ENCODE results near the gene TRIM58. TPM values are rescaled to one million over a fixed set of nuclear protein-coding genes. Genes with fewer than 3 reads are reported as not detected.

TRIM58 gene
- total RNA-seq, 2 donors from 2014 or later = 1.7 to 1.8 TPM

DNA sequence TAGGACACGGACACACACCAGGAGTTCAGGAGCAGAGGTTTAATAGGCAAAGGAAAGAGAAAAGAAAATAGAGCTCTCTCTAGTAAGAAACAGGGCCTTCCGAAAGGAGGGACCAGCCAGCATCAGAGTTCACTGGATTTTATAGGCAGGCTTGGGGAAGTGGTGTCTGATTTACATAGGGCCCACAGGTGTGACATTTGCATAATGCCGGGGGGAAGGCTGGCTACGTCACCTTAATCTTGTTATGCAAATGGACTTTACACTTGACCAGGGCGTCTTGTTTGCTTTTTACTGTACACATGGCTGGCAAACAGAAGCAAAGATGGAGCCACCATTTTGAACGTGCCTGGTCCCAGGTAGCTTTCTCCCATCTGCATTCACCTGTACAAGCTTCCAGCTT, 33.0 kb upstream of the TRIM58 start, which contains the start of gene OR14A16:
Gene OR14A16, minus strand, starts transcription at position 97 of the 400 bp plus-strand sequence. CDS start 8,390 bp downstream, outside the sequence.
- TF ChIP-seq CTCF (conservative IDR thresholded peaks at IDR 0.05) = no peak
- Histone ChIP-seq H3K4me3 (ENCODE audit: low read length) (no peak within 1 kb of the TSS), H3K27ac (ENCODE audit: low read depth, low read length) (no peak within 1 kb of the TSS), H3K4me1 (ENCODE audit: control insufficient read depth, insufficient read depth, low read length) (no peaks in the 10 kb centered on the region), H3K27me3 (ENCODE audit: control insufficient read depth, insufficient read depth, low read length, poor library complexity, severe bottlenecking) (no peaks in the 10 kb centered on the region), H3K9me3 (ENCODE audit: control insufficient read depth, low read length) (peaks cover 59% of the 10 kb centered on the region), H3K36me3 (ENCODE audit: control insufficient read depth, insufficient read depth, low read length) (no peaks in the 10 kb centered on the region), H3K9ac (ENCODE audit: extremely low read depth, low read length, poor library complexity, severe bottlenecking) (no peak within 1 kb of the TSS)
- H3K27me3 Mint-ChIP-seq (ENCODE audit: insufficient read depth) = peaks cover 1% of the 10 kb centered on the region
- no peak within 1 kb of the TSS for H3K4me3 Mint-ChIP-seq
- H3K4me1 Mint-ChIP-seq = peaks cover 8% of the 10 kb centered on the region
- 69 to 70% methylated on average over 5 to 6 of the region's 6 CpGs for WGBS, 2 experiments (ENCODE audit: insufficient coverage in 1 of 2, insufficient read length in 1 of 2)
- peaks cover 3% of the 10 kb centered on the region for H3K36me3 Mint-ChIP-seq (ENCODE audit: low read depth)
- no peak for DNase-seq
- H3K9me3 Mint-ChIP-seq = peaks cover 41% of the 10 kb centered on the region
- H3K27ac Mint-ChIP-seq = no peak within 1 kb of the TSS

DNA sequence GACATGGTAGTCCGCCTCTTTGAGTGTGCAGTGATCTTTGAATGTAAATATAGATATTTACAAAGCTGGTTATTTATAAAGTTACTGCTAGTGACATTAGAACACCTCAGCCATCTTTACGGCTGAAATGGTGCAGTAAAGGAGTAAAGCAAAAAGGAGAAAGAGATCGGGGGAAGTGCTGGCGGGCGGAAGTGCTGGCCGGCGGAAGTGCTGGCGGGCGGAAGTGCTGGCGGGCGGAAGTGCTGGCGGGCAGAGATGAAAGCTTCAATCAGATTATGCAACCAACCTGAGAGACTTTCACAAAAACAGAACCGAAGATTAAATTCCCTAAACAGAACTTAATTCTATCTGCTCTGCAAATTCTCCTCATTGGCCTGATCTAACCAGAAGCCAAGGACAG, 31.6 kb upstream of the TRIM58 start:
- H3K4me1 ChIP-seq (ENCODE audit: control insufficient read depth, insufficient read depth, low read length) = no peaks in the 10 kb centered on the region
- no peak overlapping the region for H3K4me3 Mint-ChIP-seq

GRCh38 chr1:247829656-247830055, 27.3 kb upstream of the TRIM58 start:
- Histone ChIP-seq H3K27me3 (ENCODE audit: control insufficient read depth, insufficient read depth, low read length, poor library complexity, severe bottlenecking) (no peaks in the 10 kb centered on the region), H3K4me3 (ENCODE audit: low read length) (no peak overlapping the region), H3K9me3 (ENCODE audit: control insufficient read depth, low read length) (peaks cover 58% of the 10 kb centered on the region), H3K9ac (ENCODE audit: extremely low read depth, low read length, poor library complexity, severe bottlenecking) (no peak overlapping the region), H3K27ac (ENCODE audit: low read depth, low read length) (no peak overlapping the region), H3K4me1 (ENCODE audit: control insufficient read depth, insufficient read depth, low read length) (no peaks in the 10 kb centered on the region), H3K36me3 (ENCODE audit: control insufficient read depth, insufficient read depth, low read length) (no peaks in the 10 kb centered on the region)
- peaks cover 1% of the 10 kb centered on the region for H3K27me3 Mint-ChIP-seq (ENCODE audit: insufficient read depth)
- no peak for DNase-seq
- H3K4me3 Mint-ChIP-seq = no peak overlapping the region
- WGBS, 2 experiments (ENCODE audit: insufficient coverage in 1 of 2, insufficient read length in 1 of 2) = 0% methylated on average over 1 of the region's 1 CpG
- H3K36me3 Mint-ChIP-seq (ENCODE audit: low read depth) = peaks cover 1% of the 10 kb centered on the region
- H3K27ac Mint-ChIP-seq = no peak overlapping the region
- no peaks in the 10 kb centered on the region for H3K4me1 Mint-ChIP-seq
- peaks cover 53% of the 10 kb centered on the region for H3K9me3 Mint-ChIP-seq
- no peak for TF ChIP-seq CTCF (conservative IDR thresholded peaks at IDR 0.05)

More for the DNA sequence above, 31.6 kb upstream of the TRIM58 start:
- no peak for TF ChIP-seq CTCF (conservative IDR thresholded peaks at IDR 0.05)
- H3K27me3 Mint-ChIP-seq (ENCODE audit: insufficient read depth) = peaks cover 1% of the 10 kb centered on the region
- H3K27ac ChIP-seq (ENCODE audit: low read depth, low read length) = no peak overlapping the region
- H3K4me1 Mint-ChIP-seq = peaks cover 5% of the 10 kb centered on the region
- H3K36me3 Mint-ChIP-seq (ENCODE audit: low read depth) = peaks cover 3% of the 10 kb centered on the region
- no peaks in the 10 kb centered on the region for H3K27me3 ChIP-seq (ENCODE audit: control insufficient read depth, insufficient read depth, low read length, poor library complexity, severe bottlenecking)
- H3K36me3 ChIP-seq (ENCODE audit: control insufficient read depth, insufficient read depth, low read length) = no peaks in the 10 kb centered on the region
- peaks cover 45% of the 10 kb centered on the region for H3K9me3 Mint-ChIP-seq
- 80 to 85% methylated on average over 2 to 13 of the region's 13 CpGs for WGBS, 2 experiments (ENCODE audit: insufficient coverage in 1 of 2, insufficient read length in 1 of 2)
- no peak overlapping the region for H3K9ac ChIP-seq (ENCODE audit: extremely low read depth, low read length, poor library complexity, severe bottlenecking)
- H3K27ac Mint-ChIP-seq = no peak overlapping the region
- no peak for DNase-seq
- H3K4me3 ChIP-seq (ENCODE audit: low read length) = no peak overlapping the region
- H3K9me3 ChIP-seq (ENCODE audit: control insufficient read depth, low read length) = peaks cover 64% of the 10 kb centered on the region
